A673 (cell line): ENCODE results near the gene SMAD3. TPM values are rescaled to one million over a fixed set of nuclear protein-coding genes. Genes with fewer than 3 reads are reported as not detected.
A peak's percentile ranks its signal among the peaks of the same experiment; 100 is the strongest.

Experiments
- BruUV-seq: library from RNA; stranded (reverse); fragments of 400-500 nt; replicated peaks from 2 replicates; lab custom pipeline; 2021; lab: Mats Ljungman, UMichigan
- CTCF ChIA-PET: fragments of 300-600 bp; sonication (Branson Sonifier 250); formaldehyde crosslinking; loops from one replicate; lab custom pipeline; 2022; ENCODE audit warnings: antibody characterized with exemption; lab: Charles Lee
- POLR2A ChIA-PET: fragments of 300-600 bp; sonication (Branson Sonifier 250); formaldehyde crosslinking; loops from one replicate; lab custom pipeline; 2022; ENCODE audit warnings: antibody characterized with exemption; ENCODE audit not compliant: low non-redundant PET; lab: Charles Lee
- DNase-seq: peaks from one replicate; pipeline ENCODE4 v3.0.0-alpha.2; 2015; ENCODE audit warnings: low spot score
- H3K27ac ChIP-seq: fragments of 200-600 bp; sonication (generic); 2 replicates; pipeline ENCODE4 v1.5.1; 2016; ENCODE audit warnings: mixed run types, low read depth, mild to moderate bottlenecking, mixed read lengths, antibody characterized with exemption, low read length; ENCODE audit not compliant: poor library complexity, severe bottlenecking
- H3K27me3 ChIP-seq: fragments of 200-600 bp; sonication (generic); replicated peaks from 2 replicates; pipeline ENCODE4 v1.6.1; 2017; ENCODE audit warnings: mixed run types, low read depth, mild to moderate bottlenecking, mixed read lengths, antibody characterized with exemption, low read length; ENCODE audit not compliant: insufficient read depth, poor library complexity
- H3K36me3 ChIP-seq: fragments of 200-600 bp; sonication (generic); 2 replicates; pipeline ENCODE4 v1.6.1; 2016; ENCODE audit warnings: mixed run types, mild to moderate bottlenecking, mixed read lengths, antibody characterized with exemption, low read length; ENCODE audit not compliant: insufficient read depth, poor library complexity, severe bottlenecking
- H3K4me1 ChIP-seq: fragments of 200-600 bp; sonication (generic); 2 replicates; pipeline ENCODE4 v1.6.1; 2017; ENCODE audit warnings: mixed run types, mild to moderate bottlenecking, mixed read lengths, antibody characterized with exemption, low read length; ENCODE audit not compliant: insufficient read depth, poor library complexity, severe bottlenecking
- H3K4me3 ChIP-seq: fragments of 200-600 bp; sonication (generic); 2 replicates; pipeline ENCODE4 v1.5.1; 2016; ENCODE audit warnings: low read depth, mixed run types, mild to moderate bottlenecking, mixed read lengths, low read length; ENCODE audit not compliant: poor library complexity, severe bottlenecking
- H3K9me3 ChIP-seq: fragments of 200-600 bp; sonication (generic); 2 replicates; pipeline ENCODE4 v1.6.1; 2016; ENCODE audit warnings: mixed run types, low read depth, mild to moderate bottlenecking, mixed read lengths, antibody characterized with exemption, low read length; ENCODE audit not compliant: poor library complexity, severe bottlenecking
- CTCF ChIP-seq: fragments of 300-800, 200-600 bp; sonication (generic); conservative IDR thresholded peaks from 2 replicates; pipeline ENCODE4 v1.5.1; 2017; ENCODE audit warnings: low read depth, mild to moderate bottlenecking, antibody characterized with exemption, low read length, moderate library complexity, mixed read lengths
- EZH2 ChIP-seq: fragments of 200-600 bp; sonication (generic); IDR thresholded peaks from 2 replicates; pipeline ENCODE4 v1.6.1; 2017; ENCODE audit warnings: borderline replicate concordance, low read depth, mild to moderate bottlenecking, mixed read lengths, antibody characterized with exemption, low read length; ENCODE audit not compliant: poor library complexity, severe bottlenecking
- intact Hi-C: fragments of 100-400 bp; cut with micrococcal nuclease; formaldehyde crosslinking; loops from one replicate; pipeline ENCODE4 v1.10.0; 2022; ENCODE audit not compliant: unreplicated experiment
- total RNA-seq: library from RNA; stranded (reverse); gene quantifications from 2 replicates; pipeline ENCODE4 v1.2.3, GENCODE V29; 2021

Gene SMAD3
- total RNA-seq, 1 experiment from 2014 or later, result 31.0 TPM

- intact Hi-C loops, result no loop called here
- no peak for TF ChIP-seq CTCF
- no peak for TF ChIP-seq EZH2
- DNase-seq, result no peak
Observed at GRCh38 chr15:67201136-67201535, 135.7 kb downstream of the SMAD3 start.

GRCh38 chr15:67202091-67202490 is 136.7 kb downstream of the SMAD3 start:
- DNase-seq, result no peak
- CTCF ChIA-PET, result no interaction called here
- Histone ChIP-seq H3K36me3 (no peaks in the 10 kb centered on the region), H3K4me1 (no peaks in the 10 kb centered on the region), H3K27me3 (no peaks in the 10 kb centered on the region), H3K27ac (no peak overlapping the region), H3K4me3 (no peak overlapping the region), H3K9me3 (no peaks in the 10 kb centered on the region)
- intact Hi-C loops, result no loop called here
- POLR2A ChIA-PET, result no interaction called here
- BruUV-seq, result TSS peak; percentile 79
- TF ChIP-seq EZH2, result no peak
- no peak for TF ChIP-seq CTCF

More at GRCh38 chr15:67201136-67201535, 135.7 kb downstream of the SMAD3 start:
- H3K27me3 ChIP-seq, result no peaks in the 10 kb centered on the region
- H3K36me3 ChIP-seq, result no peaks in the 10 kb centered on the region
- POLR2A ChIA-PET, result interaction anchor here (0.6 kb wide), 1 partner anchor 113 kb away, joined by 3 read pairs; no protein-coding TSS in a partner anchor
- no TSS peak for BruUV-seq
- CTCF ChIA-PET, result no interaction called here
- no peak overlapping the region for H3K27ac ChIP-seq
- no peaks in the 10 kb centered on the region for H3K4me1 ChIP-seq
- H3K9me3 ChIP-seq, result no peaks in the 10 kb centered on the region
- no peak overlapping the region for H3K4me3 ChIP-seq

- TF ChIP-seq EZH2, result no peak
- no peak for TF ChIP-seq CTCF
- no peaks in the 10 kb centered on the region for H3K27me3 ChIP-seq
- H3K4me3 ChIP-seq, result no peak overlapping the region
- CTCF ChIA-PET, result no interaction called here
- H3K4me1 ChIP-seq, result no peaks in the 10 kb centered on the region
- no peaks in the 10 kb centered on the region for H3K36me3 ChIP-seq
- intact Hi-C loops, result no loop called here
- H3K27ac ChIP-seq, result no peak overlapping the region
- POLR2A ChIA-PET, result no interaction called here
- BruUV-seq, result no TSS peak
- H3K9me3 ChIP-seq, result no peaks in the 10 kb centered on the region
- DNase-seq, result no peak
Observed at GRCh38 chr15:67202991-67203390, 137.6 kb downstream of the SMAD3 start.
